CD4-positive, alpha-beta T cell treated with Interleukin-15 for 4 hours (primary cell): Measurements from ENCODE around the gene RAET1E.
"Not testable (repeated sequence)": the region's sequence is repeated elsewhere in the genome, so short reads cannot be mapped to it uniquely, and the experiment has no call there.

Experiments used
- DNase-seq: peaks from one replicate; pipeline ENCODE4 v3.0.0-alpha.2; 2020; ENCODE audit warnings: low spot score

The RAET1E gene

DNA sequence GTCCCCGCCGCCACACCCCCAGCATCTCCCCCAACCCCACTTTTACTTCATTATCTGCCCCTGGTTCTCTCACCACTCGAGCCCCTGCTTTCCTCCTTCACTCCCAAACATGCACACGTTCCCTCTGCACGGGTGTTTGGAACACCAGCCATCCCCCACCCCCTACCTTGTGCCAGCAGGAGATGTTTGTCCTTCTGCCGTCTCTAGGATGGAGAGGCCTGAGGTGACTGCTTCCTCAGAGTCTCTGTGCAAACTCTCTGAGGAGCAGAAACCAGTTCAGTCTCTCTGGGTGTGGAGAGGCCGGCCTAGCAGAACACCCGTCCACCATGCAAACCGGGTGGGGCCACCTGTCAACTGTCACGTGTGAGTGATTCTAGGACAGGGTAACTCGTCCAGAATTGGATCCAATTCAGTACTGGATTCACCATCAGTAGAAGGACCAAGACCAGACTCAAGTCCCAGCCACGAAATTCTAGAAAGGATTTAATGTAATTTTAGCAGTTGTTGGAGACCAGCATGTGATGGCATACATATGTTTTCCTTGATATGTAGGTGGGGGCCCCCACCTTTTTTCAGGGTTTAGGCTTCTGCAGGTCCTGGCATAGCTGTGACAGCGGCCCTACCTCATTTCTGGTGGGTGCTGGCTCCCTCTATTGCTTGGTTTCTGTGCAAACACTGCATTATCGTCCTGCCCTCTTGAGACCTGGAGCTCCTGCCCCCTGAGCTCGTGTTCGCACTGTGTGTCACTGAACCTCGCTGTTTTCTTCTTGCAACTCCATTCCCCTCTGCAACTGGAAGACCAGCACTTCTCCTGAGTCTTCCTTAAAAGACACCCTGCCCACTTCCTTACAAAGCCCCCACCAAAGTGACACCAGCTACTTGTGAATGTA, at the start of gene RAET1E:
Gene RAET1E, minus strand, starts transcription at position 259 of the 890 bp plus-strand sequence. CDS start 7,212 bp downstream, outside the sequence.
- no peak for DNase-seq

- not testable (repeated sequence) for DNase-seq
Observed at GRCh38 chr6:149947533-149947932, 49.6 kb upstream of the RAET1E start.

DNA sequence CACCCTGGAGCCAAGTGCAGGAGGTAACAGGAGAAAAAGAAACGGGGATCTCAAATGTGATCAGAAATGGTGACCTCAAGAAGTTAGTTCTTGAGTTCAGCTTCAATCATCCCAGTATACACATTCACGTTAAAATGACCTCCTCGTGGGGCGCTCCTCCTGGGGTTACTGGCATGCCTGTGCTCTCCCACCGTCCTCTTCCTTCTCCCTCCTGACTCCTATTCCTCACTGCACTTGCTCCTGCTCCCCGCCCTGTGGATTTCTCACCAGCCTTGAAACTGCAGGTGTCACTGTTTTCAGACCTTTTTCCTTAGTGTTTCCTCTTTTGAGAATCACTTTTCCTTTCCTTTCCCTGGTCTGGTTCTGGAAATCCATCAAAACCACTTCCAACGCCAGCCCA, 48.7 kb upstream of the RAET1E start:
- not testable (repeated sequence) for DNase-seq

DNA sequence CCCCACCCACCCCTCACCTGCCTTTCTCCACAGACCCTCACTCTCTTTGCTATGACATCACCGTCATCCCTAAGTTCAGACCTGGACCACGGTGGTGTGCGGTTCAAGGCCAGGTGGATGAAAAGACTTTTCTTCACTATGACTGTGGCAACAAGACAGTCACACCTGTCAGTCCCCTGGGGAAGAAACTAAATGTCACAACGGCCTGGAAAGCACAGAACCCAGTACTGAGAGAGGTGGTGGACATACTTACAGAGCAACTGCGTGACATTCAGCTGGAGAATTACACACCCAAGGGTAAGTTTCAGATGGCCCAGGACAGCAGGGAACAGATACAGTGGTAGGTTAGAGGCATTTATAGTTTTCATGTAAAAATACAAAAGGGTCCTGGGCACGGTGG, 47.4 kb upstream of the RAET1E start:
- DNase-seq = not testable (repeated sequence)

GRCh38 chr6:149943321-149943720, 45.4 kb upstream of the RAET1E start:
- not testable (repeated sequence) for DNase-seq

DNA sequence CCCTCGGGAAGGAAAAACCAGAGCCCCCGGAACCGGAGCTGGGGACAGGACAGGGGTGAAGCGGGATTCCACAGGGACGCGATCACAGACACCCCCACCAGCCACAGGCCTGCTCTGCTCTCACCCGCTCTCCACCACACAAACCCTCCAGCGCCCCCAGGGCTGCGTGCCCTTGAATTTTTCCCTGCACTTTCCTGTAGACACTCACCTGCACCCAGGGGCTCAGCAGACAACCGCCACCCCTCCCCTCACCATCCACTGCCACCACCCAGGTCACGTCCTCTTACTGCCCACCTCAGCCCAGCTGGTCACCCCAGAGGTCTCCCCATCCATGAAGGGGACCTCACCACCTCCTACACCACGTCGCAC, 44.5 kb upstream of the RAET1E start:
- no peak for DNase-seq

DNA sequence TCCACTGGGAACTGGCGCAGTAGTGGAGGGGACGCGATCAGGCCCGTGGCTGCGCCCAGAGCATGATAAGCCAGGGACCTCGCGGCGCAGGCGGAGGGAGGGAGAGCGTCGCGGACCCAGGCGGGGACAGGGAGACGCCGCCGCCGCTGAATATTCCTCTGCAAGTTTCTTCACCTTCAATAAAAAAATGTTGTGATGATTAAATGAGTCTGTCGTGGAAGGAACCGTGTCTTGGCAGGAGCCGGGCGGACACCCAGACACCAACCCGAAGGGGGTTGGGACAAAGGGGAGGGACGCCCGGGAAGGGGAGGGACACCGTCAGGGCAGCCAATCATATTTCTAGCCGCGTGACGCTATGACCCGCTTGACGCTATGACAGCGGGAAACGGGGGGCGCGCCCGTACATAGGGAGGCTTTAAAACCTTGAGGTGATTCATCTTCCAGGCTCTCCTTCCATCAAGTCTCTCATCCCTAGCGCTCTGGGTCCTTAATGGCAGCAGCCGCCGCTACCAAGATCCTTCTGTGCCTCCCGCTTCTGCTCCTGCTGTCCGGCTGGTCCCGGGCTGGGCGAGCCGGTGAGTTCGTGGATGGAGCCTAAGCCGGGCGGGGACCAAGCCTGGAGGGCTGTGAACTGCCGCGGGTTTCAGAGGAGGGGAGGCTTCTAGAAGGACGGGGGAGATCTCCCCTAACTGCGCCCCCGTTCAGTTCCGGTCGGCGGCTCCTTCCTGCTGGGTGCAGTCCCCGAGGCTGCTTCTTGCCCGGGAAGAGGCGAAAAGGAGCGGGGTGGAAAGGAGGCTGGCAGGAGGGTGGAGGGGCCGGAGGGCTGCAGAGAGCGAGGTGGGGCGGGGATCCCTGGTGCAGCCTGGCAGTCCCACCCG, 43.9 kb upstream of the RAET1E start, which contains the start of gene ULBP2:
Gene ULBP2, plus strand, starts transcription at position 432 of the 878 bp plus-strand sequence. Its CDS starts 59 bp downstream, at position 491.
- peak; percentile 93 for DNase-seq

GRCh38 chr6:149940672-149940982, 42.7 kb upstream of the RAET1E start:
- no peak for DNase-seq

GRCh38 chr6:149939909-149940671, 42.2 kb upstream of the RAET1E start:
- DNase-seq = no peak

GRCh38 chr6:149939356-149939648, 41.4 kb upstream of the RAET1E start:
- no peak for DNase-seq

- DNase-seq = peak; percentile 45
Observed at GRCh38 chr6:149938571-149939355, 40.9 kb upstream of the RAET1E start.

DNA sequence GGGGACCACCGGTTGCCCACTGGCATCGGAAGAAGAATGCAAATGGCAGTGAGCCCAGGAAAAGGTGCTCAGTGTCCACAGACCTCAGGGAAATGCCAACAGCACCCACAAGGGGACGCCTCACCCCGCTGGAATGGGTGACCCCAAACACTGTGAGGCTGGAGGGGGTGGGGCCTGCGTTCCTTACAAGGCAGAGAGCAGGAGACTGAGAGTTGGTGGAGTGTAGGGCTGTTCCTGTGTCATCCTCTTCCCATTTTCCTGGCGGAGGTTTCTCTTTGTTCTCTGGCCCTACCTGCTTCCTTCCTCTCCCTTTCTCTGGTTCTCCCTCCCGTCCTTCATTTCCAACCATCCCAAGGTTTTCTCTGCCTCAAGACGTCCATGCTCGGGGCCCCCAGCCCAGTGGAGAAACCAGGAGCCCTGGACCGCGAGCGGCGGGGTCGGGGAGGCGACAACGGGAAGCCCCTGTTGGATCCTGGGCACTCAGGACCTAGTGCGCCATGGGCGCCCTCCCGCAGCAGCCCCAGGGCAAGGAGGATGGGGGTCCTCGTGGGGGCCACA, 40.2 kb upstream of the RAET1E start:
- not testable (repeated sequence) for DNase-seq

- DNase-seq = no peak
Observed at GRCh38 chr6:149936743-149937142, 38.8 kb upstream of the RAET1E start.

DNA sequence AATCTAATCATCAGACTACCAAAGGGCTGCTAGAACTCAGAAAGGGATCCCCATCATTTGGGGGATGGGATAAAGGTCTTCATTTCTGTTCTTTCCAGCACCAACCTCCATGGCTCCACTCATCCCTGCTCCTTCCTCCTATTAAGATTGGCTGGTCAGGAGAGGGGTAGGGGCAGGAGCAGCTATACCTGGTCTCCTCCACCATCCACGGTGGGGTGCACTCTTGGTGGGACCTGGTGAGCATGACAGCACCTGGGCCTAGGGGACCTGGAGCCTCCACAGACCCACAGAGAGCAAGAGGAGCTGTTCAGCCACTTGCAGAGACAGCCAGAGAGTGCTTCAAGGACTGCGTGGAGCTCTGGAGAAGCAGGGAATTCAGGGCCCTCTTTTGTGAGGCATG, 37.8 kb upstream of the RAET1E start:
- DNase-seq = no peak

DNA sequence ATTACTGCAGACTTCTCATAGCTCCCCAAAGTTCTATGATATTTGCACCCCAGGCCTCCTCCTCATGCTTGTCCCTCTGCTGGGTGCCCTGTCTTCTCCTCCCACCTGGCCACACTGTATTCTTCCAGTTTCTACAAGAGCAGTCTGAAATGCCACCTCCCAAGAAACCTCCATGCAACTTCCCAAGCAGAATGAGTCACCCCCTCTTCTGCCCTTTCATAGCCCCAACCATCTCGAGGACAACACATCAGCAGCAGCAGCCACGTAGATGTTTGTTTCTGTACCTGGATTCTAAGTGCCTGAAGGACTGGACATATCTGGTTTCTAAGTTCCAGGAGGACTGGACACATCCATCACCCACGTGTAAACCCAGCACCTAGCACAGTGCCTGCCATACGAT, 37.3 kb upstream of the RAET1E start:
- DNase-seq = no peak

DNA sequence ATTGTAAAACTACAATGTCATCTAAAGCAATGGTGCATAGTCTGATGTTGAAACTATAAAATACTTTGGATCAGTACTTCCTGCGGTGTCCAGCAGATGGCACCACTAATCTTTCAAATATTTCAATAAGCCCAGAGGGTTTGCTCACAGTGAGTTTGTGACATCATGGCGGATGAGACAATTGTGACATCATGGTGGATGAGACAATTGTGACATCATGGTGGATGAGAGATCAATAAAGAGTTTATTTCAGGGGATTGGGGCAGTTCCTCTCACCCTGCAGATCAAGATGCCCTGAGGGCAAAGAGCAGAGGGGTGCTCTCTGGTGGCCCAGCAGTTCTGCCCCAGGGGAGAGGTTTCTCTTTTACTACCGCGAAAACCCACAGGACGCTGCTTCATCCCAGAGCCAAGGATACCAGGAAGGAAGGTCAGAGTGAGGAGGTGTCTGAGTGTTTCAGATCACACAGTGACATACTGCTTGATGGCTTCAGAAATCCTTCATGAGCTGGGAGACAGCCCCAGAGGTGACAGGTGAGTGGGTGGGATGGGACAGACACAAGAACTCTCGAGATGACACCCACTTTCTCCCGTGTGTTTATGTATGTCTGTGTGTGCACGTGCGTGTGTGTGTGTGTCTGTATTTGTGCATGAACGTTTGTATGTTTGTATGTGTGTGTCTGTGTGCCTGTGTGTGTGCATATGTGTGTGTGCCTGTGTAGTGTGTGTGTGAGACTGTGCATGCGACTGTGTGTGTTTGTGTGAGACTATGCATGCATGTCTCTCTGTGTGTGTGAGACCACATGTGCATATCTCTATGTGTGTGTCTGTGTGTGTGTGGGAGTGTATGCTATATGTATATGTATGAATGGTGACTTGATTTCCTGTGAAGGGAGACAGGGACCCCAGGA, 36.6 kb upstream of the RAET1E start:
- DNase-seq = peak; percentile 81

DNA sequence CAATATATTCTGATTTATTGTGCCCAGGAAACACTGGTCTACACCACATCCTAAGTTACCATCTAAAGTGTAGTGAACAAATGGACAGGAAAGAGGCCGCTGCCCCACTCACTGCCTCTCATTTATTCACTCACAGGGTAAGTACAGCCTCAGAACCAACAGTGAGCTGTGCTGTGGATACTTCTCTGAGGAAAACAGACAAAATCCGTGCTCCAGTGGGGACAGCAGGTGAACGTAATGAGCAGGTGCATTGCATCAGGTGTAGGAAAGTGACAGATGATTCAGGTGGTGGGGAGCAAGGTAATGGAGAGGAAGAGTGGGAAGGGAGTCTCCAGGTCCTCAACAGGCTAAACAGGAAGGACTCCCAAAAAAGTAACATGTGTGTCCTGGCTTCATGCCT, 35.5 kb upstream of the RAET1E start:
- DNase-seq = no peak

GRCh38 chr6:149933036-149933435, 35.1 kb upstream of the RAET1E start:
- no peak for DNase-seq

DNA sequence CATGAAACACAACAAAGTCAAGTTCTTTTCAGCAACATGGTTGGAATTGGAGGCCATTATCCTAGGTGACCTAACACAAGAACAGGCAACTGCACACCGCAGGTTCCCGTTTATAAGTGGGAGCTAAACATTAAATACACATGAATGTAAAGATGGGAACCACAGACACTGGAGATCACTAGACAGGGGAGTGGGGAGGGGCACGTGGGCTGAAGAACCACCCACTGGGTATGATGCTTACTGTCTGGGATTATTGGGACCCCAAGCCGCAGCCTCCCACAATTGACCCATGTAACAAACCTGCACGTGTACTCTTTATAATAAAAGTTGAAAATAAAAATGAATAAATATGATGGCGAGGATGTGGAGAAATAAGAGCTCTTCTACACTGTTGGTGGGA, 33.6 kb upstream of the RAET1E start:
- no peak for DNase-seq

DNA sequence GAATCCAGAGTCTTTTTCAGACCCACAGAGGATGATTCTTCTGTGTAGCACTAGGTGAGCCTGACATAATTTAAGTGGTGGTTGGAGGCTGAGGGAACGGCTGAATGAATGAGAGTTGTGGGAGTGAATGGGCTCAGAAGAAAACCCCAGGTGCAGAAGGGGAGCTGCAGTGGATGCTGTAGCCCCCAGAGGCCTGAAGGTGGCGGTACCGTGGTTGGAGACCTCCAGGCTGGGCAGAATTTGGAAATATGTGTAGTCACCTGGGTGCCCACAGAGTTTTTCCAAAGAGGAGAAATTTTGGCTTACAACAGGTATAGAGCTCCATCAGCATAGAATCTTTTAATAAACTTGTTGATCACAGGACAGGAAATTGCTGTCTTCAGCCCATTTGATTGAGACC, 31.5 kb upstream of the RAET1E start:
- DNase-seq = no peak
